ENCODE data around the gene GALNT14.

DNA sequence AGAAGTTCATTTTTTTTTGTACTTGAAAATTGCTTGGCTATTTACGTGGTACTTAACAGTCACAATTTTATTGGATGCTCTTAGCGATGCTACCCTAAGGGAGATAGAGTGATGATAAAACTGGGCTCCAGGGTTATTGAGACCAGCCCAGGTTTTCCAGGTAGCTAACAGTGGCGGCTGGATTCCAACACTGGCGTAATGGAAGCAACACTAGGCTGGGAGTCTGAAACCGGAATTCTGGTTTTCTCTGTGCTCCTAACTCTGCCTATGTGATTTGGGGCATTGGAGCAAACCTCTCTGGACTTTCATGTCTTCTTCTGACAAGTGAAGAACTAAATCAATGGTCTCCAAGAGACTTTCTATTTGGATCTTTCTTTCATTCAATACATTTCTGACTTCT lies 9.4 kb upstream of the GALNT14 start:
- no peak for TF ChIP-seq CHD4 (IDR thresholded peaks at IDR 0.05)
- no peak for TF ChIP-seq CBX5 (IDR thresholded peaks at IDR 0.05; ENCODE audit: low read depth)
- TF ChIP-seq, protein P1, sequence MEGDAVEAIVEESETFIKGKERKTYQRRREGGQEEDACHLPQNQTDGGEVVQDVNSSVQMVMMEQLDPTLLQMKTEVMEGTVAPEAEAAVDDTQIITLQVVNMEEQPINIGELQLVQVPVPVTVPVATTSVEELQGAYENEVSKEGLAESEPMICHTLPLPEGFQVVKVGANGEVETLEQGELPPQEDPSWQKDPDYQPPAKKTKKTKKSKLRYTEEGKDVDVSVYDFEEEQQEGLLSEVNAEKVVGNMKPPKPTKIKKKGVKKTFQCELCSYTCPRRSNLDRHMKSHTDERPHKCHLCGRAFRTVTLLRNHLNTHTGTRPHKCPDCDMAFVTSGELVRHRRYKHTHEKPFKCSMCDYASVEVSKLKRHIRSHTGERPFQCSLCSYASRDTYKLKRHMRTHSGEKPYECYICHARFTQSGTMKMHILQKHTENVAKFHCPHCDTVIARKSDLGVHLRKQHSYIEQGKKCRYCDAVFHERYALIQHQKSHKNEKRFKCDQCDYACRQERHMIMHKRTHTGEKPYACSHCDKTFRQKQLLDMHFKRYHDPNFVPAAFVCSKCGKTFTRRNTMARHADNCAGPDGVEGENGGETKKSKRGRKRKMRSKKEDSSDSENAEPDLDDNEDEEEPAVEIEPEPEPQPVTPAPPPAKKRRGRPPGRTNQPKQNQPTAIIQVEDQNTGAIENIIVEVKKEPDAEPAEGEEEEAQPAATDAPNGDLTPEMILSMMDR (IDR thresholded peaks at IDR 0.05 in 2 of 3, conservative IDR thresholded peaks at IDR 0.05 in 1 of 3; ENCODE audit: control insufficient read depth in 2 of 3, extremely low read depth in 1 of 3, insufficient read depth in 1 of 3, low read depth in 3 of 3, low read length in 3 of 3) = no peak
- no peak for TF ChIP-seq ESRRA (IDR thresholded peaks at IDR 0.05; ENCODE audit: low read length)
- TF ChIP-seq, protein P2, sequence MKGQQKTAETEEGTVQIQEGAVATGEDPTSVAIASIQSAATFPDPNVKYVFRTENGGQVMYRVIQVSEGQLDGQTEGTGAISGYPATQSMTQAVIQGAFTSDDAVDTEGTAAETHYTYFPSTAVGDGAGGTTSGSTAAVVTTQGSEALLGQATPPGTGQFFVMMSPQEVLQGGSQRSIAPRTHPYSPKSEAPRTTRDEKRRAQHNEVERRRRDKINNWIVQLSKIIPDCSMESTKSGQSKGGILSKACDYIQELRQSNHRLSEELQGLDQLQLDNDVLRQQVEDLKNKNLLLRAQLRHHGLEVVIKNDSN (IDR thresholded peaks at IDR 0.05; ENCODE audit: borderline replicate concordance, extremely low read length, insufficient read depth, low read depth, low read length) = no peak
- TF ChIP-seq RUNX3 (IDR thresholded peaks at IDR 0.05; ENCODE audit: low read length) = no peak
